ENCODE results near the gene CMTM4. TPM values are rescaled to one million over a fixed set of nuclear protein-coding genes. Genes with fewer than 3 reads are reported as not detected.
"Not testable (repeated sequence)": the region's sequence is repeated elsewhere in the genome, so short reads cannot be mapped to it uniquely, and the experiment has no call there.

CMTM4 gene
- total and polyA plus RNA-seq, 7 donors = 6.1 to 65.1 (median 12.5) TPM

GRCh38 chr16:66596986-66597848, 99.3 kb downstream of the CMTM4 start:
- no peak for DNase-seq
- Histone ChIP-seq H3K9me3 (peaks cover 0 to 4% (median 0%) of the 10 kb centered on the region in 4 donors), H3K27me3 (no peaks in the 10 kb centered on the region), H3K4me1 (no peaks in the 10 kb centered on the region), H3K27ac (no peak overlapping the region), H3K36me3 (no peaks in the 10 kb centered on the region), H3K4me3 (no peak overlapping the region)
- intact Hi-C loops (cut with DNase I) = no loop called here
- no peak for TF ChIP-seq POLR2AphosphoS5 (IDR thresholded peaks at IDR 0.05)
- TF ChIP-seq EP300 (IDR thresholded peaks at IDR 0.05) = no peak
- no peak for TF ChIP-seq POLR2A (IDR thresholded peaks at IDR 0.05)
- TF ChIP-seq, protein P1, sequence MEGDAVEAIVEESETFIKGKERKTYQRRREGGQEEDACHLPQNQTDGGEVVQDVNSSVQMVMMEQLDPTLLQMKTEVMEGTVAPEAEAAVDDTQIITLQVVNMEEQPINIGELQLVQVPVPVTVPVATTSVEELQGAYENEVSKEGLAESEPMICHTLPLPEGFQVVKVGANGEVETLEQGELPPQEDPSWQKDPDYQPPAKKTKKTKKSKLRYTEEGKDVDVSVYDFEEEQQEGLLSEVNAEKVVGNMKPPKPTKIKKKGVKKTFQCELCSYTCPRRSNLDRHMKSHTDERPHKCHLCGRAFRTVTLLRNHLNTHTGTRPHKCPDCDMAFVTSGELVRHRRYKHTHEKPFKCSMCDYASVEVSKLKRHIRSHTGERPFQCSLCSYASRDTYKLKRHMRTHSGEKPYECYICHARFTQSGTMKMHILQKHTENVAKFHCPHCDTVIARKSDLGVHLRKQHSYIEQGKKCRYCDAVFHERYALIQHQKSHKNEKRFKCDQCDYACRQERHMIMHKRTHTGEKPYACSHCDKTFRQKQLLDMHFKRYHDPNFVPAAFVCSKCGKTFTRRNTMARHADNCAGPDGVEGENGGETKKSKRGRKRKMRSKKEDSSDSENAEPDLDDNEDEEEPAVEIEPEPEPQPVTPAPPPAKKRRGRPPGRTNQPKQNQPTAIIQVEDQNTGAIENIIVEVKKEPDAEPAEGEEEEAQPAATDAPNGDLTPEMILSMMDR (IDR thresholded peaks at IDR 0.05) = no peak
- WGBS, 2 donors = 67 to 72% methylated on average over 5 of the region's 5 CpGs

GRCh38 chr16:66596559-66596958, 100.0 kb downstream of the CMTM4 start:
- DNase-seq; H3K27me3 ChIP-seq; H3K9me3 ChIP-seq; intact Hi-C loops (cut with DNase I); H3K4me3 ChIP-seq; H3K4me1 ChIP-seq; H3K27ac ChIP-seq; H3K36me3 ChIP-seq: not testable (repeated sequence)
- 98 to 99% methylated on average over 4 of the region's 4 CpGs for WGBS, 2 donors

DNA sequence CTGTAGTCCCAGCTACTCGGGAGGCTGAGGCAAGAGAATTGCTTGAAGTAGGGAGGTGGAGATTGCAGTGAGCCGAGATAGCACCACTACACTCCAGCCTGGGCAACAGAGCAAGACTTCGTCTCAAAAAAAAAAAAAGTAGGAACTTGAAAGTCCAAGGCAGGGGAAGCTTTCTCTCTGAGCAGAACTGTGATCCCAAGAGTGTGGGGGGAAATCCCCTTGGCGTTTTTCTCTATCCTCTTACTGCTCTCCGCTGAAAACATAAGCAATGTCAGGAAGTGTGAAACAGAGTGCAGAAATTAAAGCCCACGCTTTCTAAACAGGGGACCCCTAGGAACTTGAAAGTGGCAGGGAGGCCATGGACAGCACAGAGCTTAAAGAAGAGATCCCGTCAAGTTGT, 101.8 kb downstream of the CMTM4 start:
- Histone ChIP-seq H3K4me3 (no peak overlapping the region), H3K27ac (no peak overlapping the region), H3K9me3 (peaks cover 0 to 4% (median 0%) of the 10 kb centered on the region in 4 donors), H3K36me3 (no peaks in the 10 kb centered on the region), H3K4me1 (no peaks in the 10 kb centered on the region), H3K27me3 (no peaks in the 10 kb centered on the region)
- TF ChIP-seq POLR2A (IDR thresholded peaks at IDR 0.05) = no peak
- TF ChIP-seq EP300 (IDR thresholded peaks at IDR 0.05) = no peak
- no peak for TF ChIP-seq POLR2AphosphoS5 (IDR thresholded peaks at IDR 0.05)
- TF ChIP-seq, protein P1 (IDR thresholded peaks at IDR 0.05) = no peak
- intact Hi-C loops (cut with DNase I) = no loop called here
- no peak for DNase-seq
- 56 to 84% methylated on average over 7 of the region's 7 CpGs for WGBS, 2 donors

- WGBS, 2 donors = 96 to 98% methylated on average over 3 of the region's 3 CpGs
- Histone ChIP-seq H3K4me3 (no peak overlapping the region), H3K27me3 (no peaks in the 10 kb centered on the region), H3K4me1 (no peaks in the 10 kb centered on the region), H3K36me3 (no peaks in the 10 kb centered on the region), H3K9me3 (peaks cover 0 to 4% (median 0%) of the 10 kb centered on the region in 4 donors), H3K27ac (no peak overlapping the region)
- DNase-seq = no peak
- no peak for TF ChIP-seq POLR2A (IDR thresholded peaks at IDR 0.05)
- TF ChIP-seq EP300 (IDR thresholded peaks at IDR 0.05) = no peak
- TF ChIP-seq, protein P1 (IDR thresholded peaks at IDR 0.05) = no peak
- TF ChIP-seq POLR2AphosphoS5 (IDR thresholded peaks at IDR 0.05) = no peak
- intact Hi-C loops (cut with DNase I) = no loop called here
Observed at GRCh38 chr16:66592814-66593213, 103.7 kb downstream of the CMTM4 start.

GRCh38 chr16:66592241-66592640, 104.3 kb downstream of the CMTM4 start:
- H3K27ac ChIP-seq = no peak overlapping the region
- intact Hi-C loops (cut with DNase I) = no loop called here
- H3K27me3 ChIP-seq = no peaks in the 10 kb centered on the region
- TF ChIP-seq POLR2AphosphoS5 (IDR thresholded peaks at IDR 0.05) = no peak
- TF ChIP-seq, protein P1 (IDR thresholded peaks at IDR 0.05) = no peak
- TF ChIP-seq EP300 (IDR thresholded peaks at IDR 0.05) = no peak
- no peak for TF ChIP-seq POLR2A (IDR thresholded peaks at IDR 0.05)
- H3K4me3 ChIP-seq = no peak overlapping the region
- no peaks in the 10 kb centered on the region for H3K36me3 ChIP-seq
- H3K4me1 ChIP-seq = no peaks in the 10 kb centered on the region
- peaks cover 0 to 4% (median 0%) of the 10 kb centered on the region in 4 donors for H3K9me3 ChIP-seq
- 92 to 97% methylated on average over 3 of the region's 3 CpGs for WGBS, 2 donors
- DNase-seq = no peak

All from sigmoid colon (tissue), 7 donors.